NCI-H1417 (cell line): ENCODE measurements around the gene ZNF664.
"Not testable (repeated sequence)": the region's sequence is repeated elsewhere in the genome, so short reads cannot be mapped to it uniquely, and the experiment has no call there.

Experiments used
- DNase-seq, 3 experiments: peaks; one replicate each; lab custom pipeline; 2025; lab: John Stamatoyannopoulos, UW

Gene ZNF664

GRCh38 chr12:123941624-123942237 is 31.3 kb upstream of the ZNF664 start:
- no peak for DNase-seq

GRCh38 chr12:123942238-123942653 is 30.8 kb upstream of the ZNF664 start:
- DNase-seq, result no peak

- DNase-seq, result no peak
Observed at GRCh38 chr12:123942911-123943648, 29.9 kb upstream of the ZNF664 start.

GRCh38 chr12:123943816-123944215 is 29.2 kb upstream of the ZNF664 start:
- no peak for DNase-seq

- no peak for DNase-seq
Observed at GRCh38 chr12:123944696-123945095, 28.3 kb upstream of the ZNF664 start.

GRCh38 chr12:123945287-123946151 is 27.5 kb upstream of the ZNF664 start:
- no peak for DNase-seq

GRCh38 chr12:123946152-123946515 is 26.9 kb upstream of the ZNF664 start:
- DNase-seq, result no peak

GRCh38 chr12:123946516-123947505 is 26.2 kb upstream of the ZNF664 start:
- DNase-seq, result not testable (repeated sequence)

GRCh38 chr12:123947531-123947930 is 25.5 kb upstream of the ZNF664 start:
- DNase-seq, result not testable (repeated sequence)

GRCh38 chr12:123948401-123948795 is 24.6 kb upstream of the ZNF664 start:
- DNase-seq, result no peak

GRCh38 chr12:123948796-123949769 is 23.9 kb upstream of the ZNF664 start:
- DNase-seq, result no peak

GRCh38 chr12:123949770-123950165 is 23.2 kb upstream of the ZNF664 start:
- DNase-seq, result no peak

- no peak for DNase-seq
Observed at GRCh38 chr12:123950476-123951349, 22.3 kb upstream of the ZNF664 start.

GRCh38 chr12:123951467-123951866 is 21.5 kb upstream of the ZNF664 start:
- DNase-seq, result no peak

GRCh38 chr12:123952037-123952436 is 21.0 kb upstream of the ZNF664 start:
- peak in 2 of 3 experiments; percentile 10 to 36 for DNase-seq

- DNase-seq, result no peak
Observed at GRCh38 chr12:123954647-123955350, 18.2 kb upstream of the ZNF664 start.

GRCh38 chr12:123956249-123956648 is 16.8 kb upstream of the ZNF664 start:
- no peak for DNase-seq

GRCh38 chr12:123957196-123957595 is 15.8 kb upstream of the ZNF664 start:
- DNase-seq, result no peak

- DNase-seq, result peak in 1 of 3 experiments; percentile 75
Observed at GRCh38 chr12:123958462-123958861, 14.6 kb upstream of the ZNF664 start.
